Measurements from ENCODE around the gene TTLL4.

TTLL4 gene

DNA sequence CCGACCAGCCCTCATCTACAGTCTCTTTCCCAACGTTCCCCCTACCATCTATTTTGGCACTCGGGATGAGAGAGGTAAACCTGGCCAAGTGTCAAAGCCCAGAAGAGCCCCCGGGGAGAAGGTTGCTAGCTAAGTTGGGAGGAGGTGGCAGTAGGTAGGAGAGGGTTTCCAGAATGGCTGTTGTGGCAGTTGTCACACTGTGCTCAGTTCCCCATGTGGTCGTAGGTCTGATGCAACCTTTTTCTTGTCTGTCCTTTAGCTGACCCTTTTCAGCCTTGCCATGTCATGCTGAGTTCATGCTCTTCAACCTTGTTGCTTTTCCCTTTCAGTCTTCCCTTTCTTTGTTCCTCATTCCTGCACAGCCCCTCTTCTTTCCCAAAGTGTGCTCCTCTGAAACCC lies 34.5 kb downstream of the TTLL4 start:
- no peak for DNase-seq (ENCODE audit: low spot score)
- POLR2A ChIA-PET (ENCODE audit: low non-redundant PET) = no interaction called here
- no peak overlapping the region for H3K27ac ChIP-seq
- CTCF ChIA-PET = interaction anchor here (0.5 to 0.7 kb wide), 2 partner anchors 50 to 102 kb away, joined by 3 to 4 read pairs; no protein-coding TSS in a partner anchor
- TF ChIP-seq, protein P1, sequence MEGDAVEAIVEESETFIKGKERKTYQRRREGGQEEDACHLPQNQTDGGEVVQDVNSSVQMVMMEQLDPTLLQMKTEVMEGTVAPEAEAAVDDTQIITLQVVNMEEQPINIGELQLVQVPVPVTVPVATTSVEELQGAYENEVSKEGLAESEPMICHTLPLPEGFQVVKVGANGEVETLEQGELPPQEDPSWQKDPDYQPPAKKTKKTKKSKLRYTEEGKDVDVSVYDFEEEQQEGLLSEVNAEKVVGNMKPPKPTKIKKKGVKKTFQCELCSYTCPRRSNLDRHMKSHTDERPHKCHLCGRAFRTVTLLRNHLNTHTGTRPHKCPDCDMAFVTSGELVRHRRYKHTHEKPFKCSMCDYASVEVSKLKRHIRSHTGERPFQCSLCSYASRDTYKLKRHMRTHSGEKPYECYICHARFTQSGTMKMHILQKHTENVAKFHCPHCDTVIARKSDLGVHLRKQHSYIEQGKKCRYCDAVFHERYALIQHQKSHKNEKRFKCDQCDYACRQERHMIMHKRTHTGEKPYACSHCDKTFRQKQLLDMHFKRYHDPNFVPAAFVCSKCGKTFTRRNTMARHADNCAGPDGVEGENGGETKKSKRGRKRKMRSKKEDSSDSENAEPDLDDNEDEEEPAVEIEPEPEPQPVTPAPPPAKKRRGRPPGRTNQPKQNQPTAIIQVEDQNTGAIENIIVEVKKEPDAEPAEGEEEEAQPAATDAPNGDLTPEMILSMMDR (conservative IDR thresholded peaks at IDR 0.05; ENCODE audit: low read depth) = no peak

DNA sequence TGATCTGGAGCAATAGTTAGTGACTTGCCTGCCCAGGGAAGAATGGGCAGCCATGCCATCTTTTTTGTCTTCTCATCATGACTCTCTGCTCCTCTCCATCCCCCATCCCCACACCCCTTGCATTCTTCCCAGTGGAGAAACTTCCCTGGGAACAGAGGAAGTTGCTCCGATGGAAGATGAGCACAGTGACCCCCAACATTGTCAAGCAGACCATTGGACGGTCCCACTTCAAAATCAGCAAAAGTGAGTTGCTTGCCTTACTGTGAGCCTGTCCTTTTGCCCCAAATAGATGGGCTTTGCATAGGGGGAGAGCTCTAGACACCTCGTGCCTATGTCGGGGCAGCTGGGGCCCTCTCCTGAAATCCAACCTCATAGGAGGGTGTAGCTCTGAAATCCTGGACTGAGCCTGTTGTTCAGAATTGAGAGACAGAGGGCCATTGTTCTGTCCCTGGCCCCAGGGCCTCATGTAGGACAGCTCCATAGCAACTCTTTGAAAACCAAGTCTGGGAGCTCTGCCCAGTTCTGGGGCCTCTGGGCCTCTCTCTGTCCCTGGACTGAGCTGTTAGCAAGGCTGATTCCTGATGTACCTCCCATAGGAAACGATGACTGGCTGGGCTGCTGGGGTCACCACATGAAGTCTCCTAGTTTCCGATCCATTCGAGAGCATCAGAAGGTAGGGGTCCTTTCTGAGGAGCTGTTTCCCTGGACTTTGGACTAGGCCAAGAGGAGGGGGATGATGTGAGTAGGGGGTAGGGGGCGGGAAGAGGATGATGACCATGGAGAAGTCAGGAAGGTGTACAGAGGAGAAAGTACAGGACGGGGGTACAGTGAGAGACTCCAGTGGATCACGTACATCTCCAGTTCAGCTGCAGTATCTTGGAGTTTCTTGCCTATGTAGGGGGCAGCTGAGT lies 35.2 kb downstream of the TTLL4 start:
- POLR2A ChIA-PET (ENCODE audit: low non-redundant PET) = interaction anchor here (0.6 kb wide), 1 partner anchor 9 kb away, joined by 4 read pairs; no protein-coding TSS in a partner anchor
- DNase-seq (ENCODE audit: low spot score) = no peak
- CTCF ChIA-PET = interaction anchor here (0.5 to 0.7 kb wide), 2 partner anchors 51 to 102 kb away, joined by 3 to 4 read pairs; no protein-coding TSS in a partner anchor
- H3K27ac ChIP-seq = no peak overlapping the region
- TF ChIP-seq, protein P1 (conservative IDR thresholded peaks at IDR 0.05; ENCODE audit: low read depth) = no peak

DNA sequence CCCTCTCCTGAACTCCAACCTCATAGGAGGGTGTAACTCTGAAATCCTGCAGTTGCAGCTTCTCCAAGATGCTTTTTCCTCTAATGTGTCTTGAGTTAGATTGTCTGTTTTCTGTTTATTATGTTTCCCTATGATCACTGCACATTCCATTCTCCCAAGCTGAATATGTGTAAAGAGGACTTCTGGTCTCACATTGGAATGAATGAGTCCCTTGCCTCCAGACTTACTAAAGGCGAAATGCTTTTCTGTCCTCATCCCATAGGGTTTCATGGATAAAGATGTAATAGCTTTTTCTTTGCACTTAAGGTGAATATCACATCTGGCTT lies 35.8 kb downstream of the TTLL4 start:
- ChIA-PET CTCF (interaction anchor here (0.6 kb wide), 1 partner anchor 16 kb away, joined by 3 read pairs; no protein-coding TSS in a partner anchor), POLR2A (ENCODE audit: low non-redundant PET) (no interaction called here)
- DNase-seq (ENCODE audit: low spot score) = no peak
- TF ChIP-seq, protein P1 (conservative IDR thresholded peaks at IDR 0.05; ENCODE audit: low read depth) = no peak
- H3K27ac ChIP-seq = no peak overlapping the region

DNA sequence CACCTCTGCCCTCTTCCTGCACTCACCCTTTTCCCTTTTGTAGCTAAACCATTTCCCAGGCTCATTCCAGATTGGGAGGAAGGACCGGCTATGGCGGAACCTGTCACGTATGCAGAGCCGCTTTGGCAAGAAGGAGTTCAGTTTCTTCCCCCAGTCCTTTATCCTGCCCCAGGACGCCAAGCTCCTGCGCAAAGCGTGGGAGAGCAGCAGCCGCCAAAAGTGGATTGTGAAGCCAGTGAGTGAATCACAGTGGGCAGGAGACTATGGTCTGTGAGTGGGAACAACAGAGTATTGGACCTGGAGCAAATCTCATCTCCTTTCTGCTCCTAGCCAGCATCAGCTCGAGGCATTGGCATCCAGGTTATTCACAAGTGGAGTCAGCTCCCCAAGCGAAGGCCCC lies 36.3 kb downstream of the TTLL4 start:
- ChIA-PET CTCF (interaction anchor here (0.5 to 0.6 kb wide), 2 partner anchors 13 to 16 kb away, joined by 3 read pairs; no protein-coding TSS in a partner anchor), POLR2A (ENCODE audit: low non-redundant PET) (no interaction called here)
- no peak overlapping the region for H3K27ac ChIP-seq
- DNase-seq (ENCODE audit: low spot score) = no peak
- TF ChIP-seq, protein P1 (conservative IDR thresholded peaks at IDR 0.05; ENCODE audit: low read depth) = no peak

DNA sequence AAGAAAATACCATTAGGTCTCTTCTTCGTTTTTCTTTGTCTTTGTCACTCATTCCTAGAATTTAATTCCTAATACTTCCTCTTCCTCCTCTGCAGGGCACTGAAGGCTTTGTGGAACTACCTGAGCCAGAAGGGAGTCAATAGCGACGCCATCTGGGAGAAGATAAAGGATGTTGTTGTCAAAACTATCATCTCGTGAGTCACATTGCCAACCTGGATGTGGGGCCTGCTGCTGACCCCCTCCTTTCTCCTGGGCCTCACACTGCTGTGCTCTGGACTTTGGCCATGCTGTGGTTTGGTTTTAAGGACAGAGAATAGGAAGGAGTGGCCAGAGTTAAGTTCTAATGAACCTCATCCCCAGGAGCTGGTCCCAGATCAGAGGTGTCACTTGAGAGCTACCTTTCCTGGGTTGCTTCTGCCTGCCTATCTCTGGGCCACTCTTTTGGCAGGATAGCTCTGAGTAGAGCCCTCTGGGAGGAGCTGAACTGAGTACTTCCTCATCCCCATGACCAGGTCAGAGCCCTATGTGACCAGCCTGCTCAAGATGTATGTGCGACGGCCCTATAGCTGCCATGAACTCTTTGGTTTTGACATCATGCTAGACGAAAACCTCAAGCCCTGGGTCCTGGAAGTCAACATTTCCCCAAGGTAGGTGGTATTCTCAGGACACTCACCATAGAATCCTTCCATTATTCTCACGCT lies 38.3 kb downstream of the TTLL4 start:
- H3K27ac ChIP-seq = no peak overlapping the region
- DNase-seq (ENCODE audit: low spot score) = no peak
- ChIA-PET POLR2A (ENCODE audit: low non-redundant PET) (no interaction called here), CTCF (interaction anchor here (1.0 kb wide), 1 partner anchor 99 kb away, joined by 7 read pairs; no protein-coding TSS in a partner anchor)
- TF ChIP-seq, protein P1 (conservative IDR thresholded peaks at IDR 0.05; ENCODE audit: low read depth) = no peak

DNA sequence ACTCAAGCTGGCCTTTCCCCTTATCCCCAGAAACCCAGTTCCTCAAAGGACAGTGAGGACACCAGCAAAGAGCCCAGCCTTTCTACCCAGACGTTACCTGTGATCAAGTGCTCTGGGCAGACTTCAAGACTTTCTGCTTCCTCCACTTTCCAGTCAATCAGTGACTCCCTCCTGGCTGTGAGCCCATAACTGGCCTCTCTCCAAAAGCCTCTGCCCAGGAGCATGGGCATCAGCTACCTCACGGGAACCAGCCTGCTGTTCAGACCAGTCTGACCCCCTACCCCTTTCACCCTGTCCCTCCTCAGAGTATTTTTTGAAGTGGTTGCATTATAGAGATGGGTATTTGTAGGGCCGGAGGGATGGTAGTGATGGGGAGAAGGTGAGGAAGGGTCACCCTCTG lies 43.6 kb downstream of the TTLL4 start:
- DNase-seq (ENCODE audit: low spot score) = no peak
- H3K27ac ChIP-seq = no peak overlapping the region
- CTCF ChIA-PET = interaction anchor here (0.6 to 1.5 kb wide), 3 partner anchors 43 to 93 kb away, joined by 3 to 5 read pairs (median 4); no protein-coding TSS in a partner anchor
- POLR2A ChIA-PET (ENCODE audit: low non-redundant PET) = no interaction called here
- TF ChIP-seq, protein P1 (conservative IDR thresholded peaks at IDR 0.05; ENCODE audit: low read depth) = no peak
